ENCODE results near the gene PCSK2.

- TF ChIP-seq CTCF (IDR thresholded peaks at IDR 0.05; ENCODE audit: poor library complexity) (no peak), EZH2 (IDR thresholded peaks at IDR 0.05; ENCODE audit: borderline replicate concordance) (no peak), EZH2phosphoT487 (IDR thresholded peaks at IDR 0.05; ENCODE audit: low read depth, severe bottlenecking, unreplicated experiment) (no peak)
Observed at GRCh38 chr20:17210983-17211382, 15.9 kb upstream of the PCSK2 start.
